ENCODE data around the gene MSI2. TPM values are rescaled to one million over a fixed set of nuclear protein-coding genes. Genes with fewer than 3 reads are reported as not detected.
A peak's percentile ranks its signal among the peaks of the same experiment; 100 is the strongest.

Gene MSI2
- total RNA-seq, 2 donors from 2014 or later, result 30.1 to 41.1 TPM

DNA sequence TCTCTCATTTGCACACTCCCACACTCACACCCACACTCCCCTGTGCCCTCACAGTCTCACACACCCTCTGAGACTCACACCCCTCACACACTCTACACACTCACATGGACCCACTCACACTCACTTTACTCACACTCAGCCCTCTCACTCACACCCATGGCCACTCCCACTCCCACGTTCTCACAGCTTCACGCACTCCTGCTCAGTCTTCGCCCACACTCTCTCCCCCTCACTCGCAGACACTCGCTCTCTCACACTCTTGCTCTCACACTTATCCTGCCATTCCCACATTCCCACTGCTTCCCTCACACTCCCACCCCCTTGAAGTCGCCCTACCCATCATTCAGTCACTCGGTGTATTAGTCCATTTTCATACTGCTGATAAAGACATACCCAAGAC is 440.9 kb downstream of the MSI2 start:
- TF ChIP-seq, protein P1, sequence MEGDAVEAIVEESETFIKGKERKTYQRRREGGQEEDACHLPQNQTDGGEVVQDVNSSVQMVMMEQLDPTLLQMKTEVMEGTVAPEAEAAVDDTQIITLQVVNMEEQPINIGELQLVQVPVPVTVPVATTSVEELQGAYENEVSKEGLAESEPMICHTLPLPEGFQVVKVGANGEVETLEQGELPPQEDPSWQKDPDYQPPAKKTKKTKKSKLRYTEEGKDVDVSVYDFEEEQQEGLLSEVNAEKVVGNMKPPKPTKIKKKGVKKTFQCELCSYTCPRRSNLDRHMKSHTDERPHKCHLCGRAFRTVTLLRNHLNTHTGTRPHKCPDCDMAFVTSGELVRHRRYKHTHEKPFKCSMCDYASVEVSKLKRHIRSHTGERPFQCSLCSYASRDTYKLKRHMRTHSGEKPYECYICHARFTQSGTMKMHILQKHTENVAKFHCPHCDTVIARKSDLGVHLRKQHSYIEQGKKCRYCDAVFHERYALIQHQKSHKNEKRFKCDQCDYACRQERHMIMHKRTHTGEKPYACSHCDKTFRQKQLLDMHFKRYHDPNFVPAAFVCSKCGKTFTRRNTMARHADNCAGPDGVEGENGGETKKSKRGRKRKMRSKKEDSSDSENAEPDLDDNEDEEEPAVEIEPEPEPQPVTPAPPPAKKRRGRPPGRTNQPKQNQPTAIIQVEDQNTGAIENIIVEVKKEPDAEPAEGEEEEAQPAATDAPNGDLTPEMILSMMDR (IDR thresholded peaks at IDR 0.05), result no peak
- no peaks in the 10 kb centered on the region for H3K36me3 ChIP-seq
- no peak overlapping the region for H3K4me3 ChIP-seq
- no peak for DNase-seq (ENCODE audit: low spot score)
- no peaks in the 10 kb centered on the region for H3K27me3 ChIP-seq
- H3K27ac ChIP-seq, result no peak overlapping the region
- no peaks in the 10 kb centered on the region for H3K4me1 ChIP-seq
- H3K9me3 ChIP-seq, result no peaks in the 10 kb centered on the region

DNA sequence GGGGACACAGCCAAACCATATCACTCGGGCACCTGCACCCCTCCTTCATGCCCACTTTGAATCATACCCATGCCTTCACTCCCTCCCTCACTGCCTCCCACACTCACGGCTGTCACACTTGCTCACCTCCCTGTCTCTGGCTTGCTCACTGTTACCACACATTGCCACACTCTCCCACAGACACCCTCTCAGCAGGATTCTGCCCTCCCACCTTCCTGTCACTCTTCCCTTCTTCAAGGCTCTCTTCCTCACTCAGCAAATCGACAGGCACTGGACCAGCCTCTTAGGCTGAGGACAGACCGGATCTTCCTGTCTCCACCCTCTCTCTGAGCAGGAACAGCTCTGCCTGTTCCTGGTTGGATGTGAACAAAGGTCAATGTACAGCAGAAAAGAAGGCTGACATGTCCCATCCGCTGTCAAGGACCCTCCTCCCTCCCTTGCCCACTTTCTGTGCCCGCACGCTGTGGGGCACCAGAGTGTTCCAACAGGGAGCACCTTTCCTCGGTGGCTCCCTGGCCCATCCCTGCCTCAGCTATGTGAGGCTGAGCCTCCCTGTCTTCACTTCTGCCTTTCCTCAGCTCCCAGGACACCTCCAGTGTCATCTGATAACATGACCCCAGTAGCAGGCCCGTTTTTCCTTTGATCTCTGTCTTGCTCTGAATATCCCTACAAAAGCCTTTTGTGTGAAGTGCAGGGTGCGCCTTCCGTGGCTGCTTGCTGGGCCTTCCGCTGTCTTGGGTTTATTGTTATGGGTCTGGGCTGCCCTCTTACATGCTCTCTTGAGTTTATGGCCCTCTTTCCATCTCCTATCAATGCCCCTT is 441.8 kb downstream of the MSI2 start:
- Histone ChIP-seq H3K4me1 (no peaks in the 10 kb centered on the region), H3K27me3 (no peaks in the 10 kb centered on the region), H3K9me3 (no peaks in the 10 kb centered on the region), H3K4me3 (no peak overlapping the region), H3K27ac (no peak overlapping the region), H3K36me3 (no peaks in the 10 kb centered on the region)
- DNase-seq (ENCODE audit: low spot score), result peak; percentile 38
- TF ChIP-seq, protein P1 (IDR thresholded peaks at IDR 0.05), result no peak

DNA sequence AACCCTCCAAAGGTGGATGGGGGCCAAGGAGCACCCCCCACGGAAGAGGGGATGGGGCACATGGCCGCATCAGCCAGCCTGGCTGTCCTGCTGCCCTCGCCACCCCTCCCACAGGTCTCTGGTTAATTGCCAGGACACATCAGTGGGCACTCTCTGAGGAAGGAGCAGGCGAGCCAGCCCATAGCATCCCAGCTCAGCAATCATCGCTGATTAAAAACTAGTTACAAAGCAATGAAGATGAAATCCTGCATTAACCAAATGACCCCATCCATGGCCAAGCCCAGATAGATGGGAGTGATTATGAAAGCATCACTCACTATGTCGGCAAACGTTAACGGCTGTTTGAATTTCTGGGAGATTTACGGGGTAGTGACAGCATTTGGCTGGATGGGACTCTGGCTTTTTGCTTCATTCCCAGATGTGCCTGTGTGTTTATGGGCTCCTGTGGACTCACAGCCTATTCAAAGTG is 443.5 kb downstream of the MSI2 start:
- Histone ChIP-seq H3K36me3 (no peaks in the 10 kb centered on the region), H3K27ac (no peak overlapping the region), H3K9me3 (no peaks in the 10 kb centered on the region), H3K4me1 (no peaks in the 10 kb centered on the region), H3K4me3 (no peak overlapping the region), H3K27me3 (no peaks in the 10 kb centered on the region)
- no peak for DNase-seq (ENCODE audit: low spot score)
- TF ChIP-seq, protein P1 (IDR thresholded peaks at IDR 0.05), result no peak

DNA sequence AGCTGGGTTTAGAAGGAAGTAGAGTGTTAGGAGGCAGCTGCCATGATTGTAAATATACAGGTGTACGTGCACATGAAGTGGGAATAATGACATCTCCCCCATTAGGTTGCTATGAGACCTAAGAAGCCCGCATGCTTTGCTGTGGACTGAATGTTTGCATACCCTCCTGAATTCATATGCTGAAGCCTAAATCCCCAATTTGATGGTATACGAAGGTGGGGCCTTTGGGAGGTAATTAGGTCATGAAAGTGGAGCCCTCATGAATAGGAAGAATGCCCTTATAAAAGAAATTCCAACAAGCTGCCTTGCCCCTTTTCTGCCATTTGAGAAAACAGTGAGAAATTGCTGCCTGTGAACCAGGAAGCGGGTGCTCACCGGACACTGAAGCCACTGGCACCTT is 444.8 kb downstream of the MSI2 start:
- DNase-seq (ENCODE audit: low spot score), result no peak
- Histone ChIP-seq H3K36me3 (no peaks in the 10 kb centered on the region), H3K4me1 (no peaks in the 10 kb centered on the region), H3K27me3 (no peaks in the 10 kb centered on the region), H3K27ac (no peak overlapping the region), H3K4me3 (no peak overlapping the region), H3K9me3 (no peaks in the 10 kb centered on the region)
- TF ChIP-seq, protein P1 (IDR thresholded peaks at IDR 0.05), result no peak

DNA sequence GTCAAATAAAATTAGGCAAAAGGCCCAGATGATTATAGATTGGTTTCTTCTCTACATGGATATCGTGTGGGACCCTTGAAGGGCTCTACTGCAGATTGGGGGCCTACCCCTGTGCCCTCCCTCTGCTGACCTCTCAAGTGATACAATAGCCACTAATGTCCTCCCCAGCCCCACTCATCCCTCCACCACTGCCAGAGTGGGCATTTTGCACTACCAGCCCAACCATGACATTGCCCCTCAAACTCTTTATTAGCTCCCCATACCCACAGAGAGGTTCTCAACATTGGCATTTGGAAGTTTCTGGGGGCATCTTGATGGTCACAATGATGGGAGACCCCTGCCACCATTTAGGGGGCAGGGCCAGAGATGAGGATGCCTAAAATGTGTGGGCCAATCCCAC is 446.9 kb downstream of the MSI2 start:
- TF ChIP-seq, protein P1 (IDR thresholded peaks at IDR 0.05), result no peak
- H3K4me1 ChIP-seq, result peaks cover 0 to 9% of the 10 kb centered on the region in 2 donors

More for the DNA sequence above, 446.9 kb downstream of the MSI2 start:
- H3K27ac ChIP-seq, result no peak overlapping the region
- no peak overlapping the region for H3K4me3 ChIP-seq
- H3K9me3 ChIP-seq, result no peaks in the 10 kb centered on the region
- H3K27me3 ChIP-seq, result no peaks in the 10 kb centered on the region
- H3K36me3 ChIP-seq, result no peaks in the 10 kb centered on the region
- no peak for DNase-seq (ENCODE audit: low spot score)

All from right atrium auricular region (tissue), 2 donors.